NT2/D1 (cell line): Measurements from ENCODE around the gene PSMA6.

Experiments used
- SUZ12 ChIP-seq: IDR thresholded peaks from 2 replicates; pipeline ENCODE4 v1.6.1; 2011; ENCODE audit not compliant: insufficient read length, insufficient read depth; ENCODE audit errors: extremely low read depth
- YY1 ChIP-seq: IDR thresholded peaks from 2 replicates; pipeline ENCODE4 v1.6.1; 2011; ENCODE audit not compliant: insufficient read length, insufficient read depth
- ZNF274 ChIP-seq: IDR thresholded peaks from 2 replicates; pipeline ENCODE4 v1.6.1; 2011; ENCODE audit warnings: mild to moderate bottlenecking, low read depth, low read length

- TF ChIP-seq SUZ12 (no peak), YY1 (no peak), ZNF274 (no peak)
Observed at GRCh38 chr14:35262436-35262835, 29.7 kb upstream of the PSMA6 start.
